Endodermal cell (in vitro differentiated cells): ENCODE measurements around the gene TOB1. TPM values are rescaled to one million over a fixed set of nuclear protein-coding genes. Genes with fewer than 3 reads are reported as not detected.

Experiments used
- DNase-seq: peaks from one replicate; pipeline ENCODE4 v3.0.0-alpha.2; 2017
- H3K27ac ChIP-seq: 2 replicates; pipeline ENCODE4 v1.5.1; 2013; ENCODE audit warnings: mild to moderate bottlenecking, low read depth, low read length, moderate library complexity
- H3K27me3 ChIP-seq: 2 replicates; pipeline ENCODE4 v1.6.1; 2013; ENCODE audit warnings: mild to moderate bottlenecking, low read length, moderate library complexity; ENCODE audit not compliant: insufficient read depth, control insufficient read depth, poor library complexity, severe bottlenecking
- H3K36me3 ChIP-seq: 2 replicates; pipeline ENCODE4 v1.7.0; 2013; ENCODE audit warnings: mild to moderate bottlenecking, low read length, moderate library complexity; ENCODE audit not compliant: control insufficient read depth, insufficient read depth
- H3K4me1 ChIP-seq: one replicate; pipeline ENCODE4 v1.7.0; 2013; ENCODE audit warnings: low read length; ENCODE audit not compliant: control insufficient read depth, insufficient read depth
- H3K4me3 ChIP-seq: 2 replicates; pipeline ENCODE4 v1.5.1; 2013; ENCODE audit warnings: mild to moderate bottlenecking, low read length, moderate library complexity
- H3K9ac ChIP-seq: 2 replicates; pipeline ENCODE4 v1.6.1; 2013; ENCODE audit warnings: mild to moderate bottlenecking, low read length, moderate library complexity; ENCODE audit not compliant: poor library complexity, severe bottlenecking; ENCODE audit errors: extremely low read depth
- H3K9me3 ChIP-seq: 2 replicates; pipeline ENCODE4 v1.6.1; 2013; ENCODE audit warnings: mild to moderate bottlenecking, low read length, moderate library complexity; ENCODE audit not compliant: control insufficient read depth
- H3K27ac Mint-ChIP-seq: 2 replicates; pipeline ENCODE4 v1.8.0; 2020; ENCODE audit warnings: mixed read lengths
- H3K27me3 Mint-ChIP-seq: 2 replicates; pipeline ENCODE4 v1.8.0; 2021; ENCODE audit warnings: mild to moderate bottlenecking, mixed read lengths; ENCODE audit not compliant: insufficient read depth
- H3K36me3 Mint-ChIP-seq: 2 replicates; pipeline ENCODE4 v1.8.0; 2020; ENCODE audit warnings: low read depth, mixed read lengths
- H3K4me1 Mint-ChIP-seq: 2 replicates; pipeline ENCODE4 v1.8.0; 2020; ENCODE audit warnings: mixed read lengths
- H3K4me3 Mint-ChIP-seq: 2 replicates; pipeline ENCODE4 v1.8.0; 2020; ENCODE audit warnings: mild to moderate bottlenecking, moderate library complexity, mixed read lengths
- H3K9me3 Mint-ChIP-seq: 2 replicates; pipeline ENCODE4 v1.8.0; 2020; ENCODE audit warnings: mild to moderate bottlenecking, mixed read lengths
- WGBS, 2 experiments: methylation state at CpG; one replicate each; pipeline versions ENCODE4 v1.1.5 to v1.1.7; 2013; ENCODE audit warnings: missing lambda C conversion rate in 2 of 2, mixed read lengths in 1 of 2; ENCODE audit not compliant: insufficient coverage in 1 of 2, insufficient read length in 1 of 2; 5-methylcytosine and 5-hydroxymethylcytosine counted together
- total RNA-seq, 2 donors: library from RNA; stranded (reverse); fragmentation: NEBNext Ultra II Directional in 1 of 2; extraction: Animal tissue kit (Norgen Biotek cat#: 25700) in 1 of 2; gene quantifications; 2 replicates in 1 of 2; 3 replicates in 1 of 2; pipeline ENCODE4 v1.2.1, GENCODE V29; 2021
- TF ChIP-seq, protein P1 (sequence below): fragments of 200-600 bp; sonication (generic); conservative IDR thresholded peaks from 2 replicates; pipeline ENCODE4 v1.5.0; 2021; ENCODE audit warnings: antibody characterized with exemption, mild to moderate bottlenecking

The TOB1 gene
- total RNA-seq, 2 donors from 2014 or later, result 35.5 to 36.3 TPM

DNA sequence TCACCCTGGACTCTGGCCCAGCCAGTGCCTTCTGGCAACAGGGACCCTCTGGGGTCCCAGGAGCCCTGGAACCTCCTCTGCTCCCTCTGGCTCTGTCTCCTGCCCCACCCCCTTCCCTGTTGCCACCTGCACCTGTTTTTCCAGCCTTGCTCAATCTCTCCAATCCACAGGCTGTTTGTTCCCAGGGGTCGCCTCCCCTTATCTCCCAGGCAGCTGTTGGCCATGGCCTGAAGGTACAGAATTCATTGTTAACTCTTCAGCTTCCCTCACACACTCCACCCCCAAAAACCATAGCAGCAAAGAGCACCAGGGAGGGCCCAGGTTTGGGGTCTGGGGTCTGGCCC is 39.3 kb upstream of the TOB1 start:
- H3K4me3 ChIP-seq, result peak overlapping the region; percentile 47
- no peaks in the 10 kb centered on the region for H3K36me3 Mint-ChIP-seq
- H3K4me1 Mint-ChIP-seq, result peaks cover 48% of the 10 kb centered on the region
- H3K4me3 Mint-ChIP-seq, result peak overlapping the region; percentile 9
- no peaks in the 10 kb centered on the region for H3K27me3 ChIP-seq
- H3K9me3 Mint-ChIP-seq, result no peaks in the 10 kb centered on the region
- no peaks in the 10 kb centered on the region for H3K27me3 Mint-ChIP-seq
- H3K36me3 ChIP-seq, result no peaks in the 10 kb centered on the region
- DNase-seq, result peak; percentile 87
- H3K27ac Mint-ChIP-seq, result peak overlapping the region; percentile 84
- 28% methylated on average over 1 of the region's 1 CpG; no CpG with 5 or more reads in 1 of the 2 experiments for WGBS, 2 experiments
- H3K9ac ChIP-seq, result peak overlapping the region; percentile 77
- peaks cover 25% of the 10 kb centered on the region for H3K4me1 ChIP-seq
- H3K27ac ChIP-seq, result peak overlapping the region; percentile 27
- H3K9me3 ChIP-seq, result no peaks in the 10 kb centered on the region
- TF ChIP-seq, protein P1, sequence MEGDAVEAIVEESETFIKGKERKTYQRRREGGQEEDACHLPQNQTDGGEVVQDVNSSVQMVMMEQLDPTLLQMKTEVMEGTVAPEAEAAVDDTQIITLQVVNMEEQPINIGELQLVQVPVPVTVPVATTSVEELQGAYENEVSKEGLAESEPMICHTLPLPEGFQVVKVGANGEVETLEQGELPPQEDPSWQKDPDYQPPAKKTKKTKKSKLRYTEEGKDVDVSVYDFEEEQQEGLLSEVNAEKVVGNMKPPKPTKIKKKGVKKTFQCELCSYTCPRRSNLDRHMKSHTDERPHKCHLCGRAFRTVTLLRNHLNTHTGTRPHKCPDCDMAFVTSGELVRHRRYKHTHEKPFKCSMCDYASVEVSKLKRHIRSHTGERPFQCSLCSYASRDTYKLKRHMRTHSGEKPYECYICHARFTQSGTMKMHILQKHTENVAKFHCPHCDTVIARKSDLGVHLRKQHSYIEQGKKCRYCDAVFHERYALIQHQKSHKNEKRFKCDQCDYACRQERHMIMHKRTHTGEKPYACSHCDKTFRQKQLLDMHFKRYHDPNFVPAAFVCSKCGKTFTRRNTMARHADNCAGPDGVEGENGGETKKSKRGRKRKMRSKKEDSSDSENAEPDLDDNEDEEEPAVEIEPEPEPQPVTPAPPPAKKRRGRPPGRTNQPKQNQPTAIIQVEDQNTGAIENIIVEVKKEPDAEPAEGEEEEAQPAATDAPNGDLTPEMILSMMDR, result no peak

DNA sequence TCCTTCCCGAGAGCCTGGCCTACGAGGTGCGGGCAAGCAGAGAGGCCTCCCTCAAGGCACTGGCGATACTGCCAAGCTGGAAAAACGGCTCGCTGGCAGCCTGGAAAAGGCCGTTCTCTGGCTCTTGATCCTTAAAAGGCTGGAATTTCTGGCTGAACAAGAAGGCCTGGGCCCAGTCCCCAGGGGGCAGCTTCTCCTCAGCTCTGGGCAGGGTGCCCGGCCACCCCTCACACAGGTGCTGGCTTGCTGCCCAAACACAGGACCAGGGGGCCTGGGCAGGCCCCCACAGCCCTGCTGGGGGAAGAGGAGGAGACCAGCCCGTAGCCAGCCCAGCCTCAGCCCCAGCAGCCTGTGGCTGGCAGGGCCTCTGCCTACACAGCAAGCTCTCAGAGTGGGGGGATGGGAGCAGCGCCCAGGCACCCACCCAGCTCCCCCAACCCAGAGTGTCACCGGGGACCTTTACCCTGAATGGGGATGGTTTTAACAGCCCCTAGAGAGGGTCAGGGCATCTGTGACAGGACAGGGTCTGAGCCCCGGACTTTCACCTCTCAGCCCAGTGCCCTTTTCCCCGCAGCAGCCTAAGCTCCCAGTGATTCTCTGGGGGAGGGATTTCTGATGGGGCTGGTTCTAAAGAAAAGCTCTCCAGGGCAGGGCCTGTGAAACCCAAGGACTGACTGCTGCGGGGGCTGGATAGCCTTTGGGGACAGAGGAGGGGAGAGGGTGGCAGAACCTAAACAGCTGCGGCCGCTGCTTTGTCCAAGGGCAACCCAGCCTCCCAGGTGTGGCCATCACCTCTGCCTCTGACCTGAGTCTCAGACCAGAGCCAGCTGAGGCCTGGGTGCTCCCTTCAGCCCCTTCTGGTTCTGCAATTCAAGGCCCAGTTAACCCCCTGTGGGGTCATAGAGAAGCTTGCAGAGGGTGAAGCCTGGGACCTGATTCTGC is 38.6 kb upstream of the TOB1 start:
- H3K4me3 ChIP-seq, result peak overlapping the region; percentile 47
- H3K4me3 Mint-ChIP-seq, result peak overlapping the region; percentile 9
- peak; percentile 79 for DNase-seq
- TF ChIP-seq, protein P1, result no peak
- H3K4me1 ChIP-seq, result peaks cover 32% of the 10 kb centered on the region
- H3K9me3 Mint-ChIP-seq, result no peaks in the 10 kb centered on the region
- no peaks in the 10 kb centered on the region for H3K27me3 ChIP-seq
- WGBS, 2 experiments, result 70 to 73% methylated on average over 9 to 16 of the region's 16 CpGs
- H3K27ac ChIP-seq, result peak overlapping the region; percentile 27
- peaks cover 52% of the 10 kb centered on the region for H3K4me1 Mint-ChIP-seq
- H3K27ac Mint-ChIP-seq, result peak overlapping the region; percentile 84
- H3K9me3 ChIP-seq, result no peaks in the 10 kb centered on the region
- H3K36me3 ChIP-seq, result no peaks in the 10 kb centered on the region
- H3K9ac ChIP-seq, result peak overlapping the region; percentile 77
- H3K27me3 Mint-ChIP-seq, result no peaks in the 10 kb centered on the region
- no peaks in the 10 kb centered on the region for H3K36me3 Mint-ChIP-seq

GRCh38 chr17:50903604-50904517 is 37.7 kb upstream of the TOB1 start:
- DNase-seq, result no peak
- peaks cover 46% of the 10 kb centered on the region for H3K4me1 Mint-ChIP-seq
- no peaks in the 10 kb centered on the region for H3K36me3 Mint-ChIP-seq
- no peak overlapping the region for H3K4me3 Mint-ChIP-seq
- Histone ChIP-seq H3K36me3 (no peaks in the 10 kb centered on the region), H3K9me3 (no peaks in the 10 kb centered on the region), H3K4me3 (no peak overlapping the region), H3K27me3 (no peaks in the 10 kb centered on the region), H3K4me1 (peaks cover 29% of the 10 kb centered on the region), H3K9ac (peak overlapping the region; percentile 31), H3K27ac (no peak overlapping the region)
- H3K27me3 Mint-ChIP-seq, result no peaks in the 10 kb centered on the region
- WGBS, 2 experiments, result 91 to 93% methylated on average over 5 to 9 of the region's 10 CpGs
- H3K27ac Mint-ChIP-seq, result peak overlapping the region; percentile 39
- TF ChIP-seq, protein P1, result no peak
- H3K9me3 Mint-ChIP-seq, result no peaks in the 10 kb centered on the region
